Left lobe of liver (tissue), 2 donors: ENCODE data around the gene PMEPA1. TPM values are rescaled to one million over a fixed set of nuclear protein-coding genes. Genes with fewer than 3 reads are reported as not detected.

ENCODE experiments used
- ATAC-seq: fragments of 200-7000 bp; cut with Tn5 transposase; one replicate; pipeline ENCODE4 v1.9.1; 2020; ENCODE audit warnings: mild to moderate bottlenecking, moderate library complexity
- DNase-seq: peaks from one replicate; pipeline ENCODE4 v3.0.0-alpha.2; 2020; ENCODE audit warnings: low spot score
- total RNA-seq: library from RNA; stranded (reverse); gene quantifications from one replicate; pipeline ENCODE4 v1.2.1, GENCODE V29; 2021
- donor health status: DM: no; HTN: no; CAD: no; lungs with moderate emphysema.
- donor health status: DM: no; HTN: yes; CAD: no.

The PMEPA1 gene
- total RNA-seq, 1 donor from 2014 or later, result 5.2 TPM

DNA sequence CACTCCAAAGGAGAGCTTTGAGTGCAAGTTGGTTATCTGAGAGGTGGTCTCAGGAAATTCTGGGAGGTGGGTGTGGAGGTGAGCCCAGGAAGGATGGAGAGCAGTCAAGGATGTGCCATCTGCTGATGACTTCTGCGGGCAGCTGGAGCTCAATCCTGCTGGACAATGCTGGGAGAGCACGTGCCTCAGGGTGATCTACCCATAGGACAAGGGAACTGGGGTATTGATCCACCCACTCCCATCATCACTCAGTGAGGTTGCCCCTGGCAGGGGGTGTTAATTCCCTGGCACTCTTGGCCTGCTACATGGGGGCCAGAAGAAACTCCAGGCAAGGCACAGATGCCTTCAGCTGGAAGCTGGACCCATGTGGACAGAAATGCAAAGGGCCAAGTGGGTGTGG is 82.5 kb downstream of the PMEPA1 start:
- ATAC-seq, result no peak
- no peak for DNase-seq

DNA sequence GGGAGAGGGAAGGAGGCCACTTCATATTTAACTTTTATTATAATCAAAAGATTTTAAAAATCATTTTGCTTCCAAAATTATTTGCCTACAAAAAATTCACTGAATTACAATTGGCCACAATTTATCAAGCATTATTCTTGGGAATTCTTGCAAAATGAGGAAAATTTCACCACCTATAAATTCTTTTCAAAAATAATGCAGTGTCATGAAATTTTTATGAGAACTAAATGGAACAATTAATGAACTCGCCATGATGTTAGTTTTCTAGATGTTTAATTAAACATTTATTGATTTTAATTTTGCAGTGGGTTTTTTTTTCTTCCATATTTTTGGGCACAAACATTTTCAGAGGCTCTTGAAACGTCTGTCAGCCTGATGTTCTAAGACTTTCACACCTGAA is 83.8 kb downstream of the PMEPA1 start:
- no peak for DNase-seq
- no peak for ATAC-seq

- no peak for ATAC-seq
- DNase-seq, result peak; percentile 26
Observed at GRCh38 chr20:57625181-57625958, 84.4 kb downstream of the PMEPA1 start.

DNA sequence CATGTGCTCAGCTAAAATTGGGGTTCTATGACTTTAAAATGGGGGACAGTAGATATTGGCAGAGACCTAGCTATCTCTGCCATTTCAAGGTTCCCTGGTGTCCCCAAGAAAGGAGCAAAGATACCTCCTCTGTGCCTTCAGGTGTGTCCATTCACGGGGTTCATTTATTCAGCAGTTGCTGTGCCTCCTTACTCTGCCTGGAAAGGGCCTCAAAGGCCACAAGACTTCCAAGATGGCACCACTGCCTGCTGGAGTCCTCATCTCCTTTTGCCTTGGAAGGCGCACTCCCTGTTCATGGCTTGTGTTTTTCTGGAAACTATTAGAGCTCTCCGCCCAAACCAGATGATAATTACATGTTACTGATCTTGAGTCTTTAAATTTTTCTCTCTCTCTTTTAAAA is 85.7 kb downstream of the PMEPA1 start:
- DNase-seq (peak; percentile 26), ATAC-seq (no peak)

DNA sequence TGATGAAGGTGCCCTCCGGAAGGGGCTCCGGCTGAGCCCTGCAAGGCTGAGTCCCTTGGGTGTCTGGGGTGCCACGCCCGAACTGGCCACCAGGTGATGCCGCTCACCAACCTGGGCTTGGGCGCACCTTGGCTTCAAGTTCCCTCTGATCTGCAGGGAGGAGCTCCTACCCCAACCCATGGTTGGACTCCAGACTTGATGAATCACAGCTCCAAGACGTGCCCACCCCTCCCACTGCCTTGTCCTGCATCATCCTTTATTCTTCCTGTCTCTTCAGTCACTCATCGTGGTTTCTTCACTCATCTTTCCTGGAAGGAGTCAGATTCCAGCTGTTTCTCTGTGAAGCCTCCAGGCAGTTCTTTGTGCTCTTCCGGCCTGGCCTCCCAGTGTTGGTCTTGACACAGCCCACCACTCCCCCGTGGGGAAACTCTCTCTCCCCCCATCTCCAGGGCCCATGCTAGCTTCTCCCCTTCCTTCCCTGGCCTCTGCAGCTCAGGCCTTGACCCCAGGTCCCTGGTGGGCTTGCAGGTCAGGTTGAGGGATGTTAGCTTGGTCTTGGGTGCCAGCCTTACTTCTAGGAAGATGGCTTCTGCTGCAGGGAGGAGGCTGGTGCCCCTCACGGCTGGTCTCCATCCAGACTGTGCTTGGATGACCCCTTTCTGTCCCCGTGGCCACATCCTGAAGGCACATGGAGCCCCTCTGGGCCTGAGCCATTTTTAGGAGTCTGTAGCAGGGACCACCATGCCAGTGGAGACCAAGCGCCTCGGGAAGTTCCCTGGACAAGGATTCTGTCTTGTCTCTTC is 87.0 kb downstream of the PMEPA1 start:
- DNase-seq, result peak; percentile 36

DNA sequence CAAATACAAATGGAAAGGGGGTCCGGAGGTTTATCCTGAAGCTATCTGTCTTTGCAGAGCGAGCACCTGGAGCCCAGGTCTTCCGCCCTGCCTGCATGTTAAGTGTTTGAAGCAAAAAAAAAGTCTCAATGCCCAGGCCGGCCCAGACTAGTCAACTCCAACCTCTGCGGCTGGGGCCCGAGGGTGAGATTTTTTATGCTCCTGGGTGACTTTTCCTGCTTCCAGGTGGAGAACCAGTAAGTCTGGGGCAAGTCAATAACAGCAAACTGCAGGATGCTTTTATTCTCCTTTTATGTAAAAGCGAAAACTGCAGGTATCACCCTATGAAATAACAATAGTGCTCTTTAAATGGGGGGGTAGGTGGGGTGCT is 87.6 kb downstream of the PMEPA1 start:
- DNase-seq, result no peak
- no peak for ATAC-seq

More for the DNA sequence above, 87.0 kb downstream of the PMEPA1 start:
- peak; percentile 78 for ATAC-seq

- no peak for DNase-seq
Observed at GRCh38 chr20:57621421-57622200, 88.2 kb downstream of the PMEPA1 start.

GRCh38 chr20:57620999-57621398 is 88.8 kb downstream of the PMEPA1 start:
- ATAC-seq, result no peak
- DNase-seq, result no peak

More at GRCh38 chr20:57621421-57622200, 88.2 kb downstream of the PMEPA1 start:
- ATAC-seq, result no peak

GRCh38 chr20:57620274-57620990 is 89.4 kb downstream of the PMEPA1 start, which contains the start of gene ZBP1:
ZBP1 (minus strand) TSS chr20:57620426; CDS start chr20:57620295, 131 bp downstream.
- no peak for DNase-seq
- ATAC-seq, result no peak

GRCh38 chr20:57619051-57619831 is 90.6 kb downstream of the PMEPA1 start:
- ATAC-seq (peak; percentile 53), DNase-seq (peak; percentile 52)

GRCh38 chr20:57618764-57619050 is 91.1 kb downstream of the PMEPA1 start:
- DNase-seq, result no peak

GRCh38 chr20:57618091-57618763 is 91.6 kb downstream of the PMEPA1 start:
- ATAC-seq (no peak), DNase-seq (peak; percentile 43)

More at GRCh38 chr20:57618764-57619050, 91.1 kb downstream of the PMEPA1 start:
- ATAC-seq, result no peak

DNA sequence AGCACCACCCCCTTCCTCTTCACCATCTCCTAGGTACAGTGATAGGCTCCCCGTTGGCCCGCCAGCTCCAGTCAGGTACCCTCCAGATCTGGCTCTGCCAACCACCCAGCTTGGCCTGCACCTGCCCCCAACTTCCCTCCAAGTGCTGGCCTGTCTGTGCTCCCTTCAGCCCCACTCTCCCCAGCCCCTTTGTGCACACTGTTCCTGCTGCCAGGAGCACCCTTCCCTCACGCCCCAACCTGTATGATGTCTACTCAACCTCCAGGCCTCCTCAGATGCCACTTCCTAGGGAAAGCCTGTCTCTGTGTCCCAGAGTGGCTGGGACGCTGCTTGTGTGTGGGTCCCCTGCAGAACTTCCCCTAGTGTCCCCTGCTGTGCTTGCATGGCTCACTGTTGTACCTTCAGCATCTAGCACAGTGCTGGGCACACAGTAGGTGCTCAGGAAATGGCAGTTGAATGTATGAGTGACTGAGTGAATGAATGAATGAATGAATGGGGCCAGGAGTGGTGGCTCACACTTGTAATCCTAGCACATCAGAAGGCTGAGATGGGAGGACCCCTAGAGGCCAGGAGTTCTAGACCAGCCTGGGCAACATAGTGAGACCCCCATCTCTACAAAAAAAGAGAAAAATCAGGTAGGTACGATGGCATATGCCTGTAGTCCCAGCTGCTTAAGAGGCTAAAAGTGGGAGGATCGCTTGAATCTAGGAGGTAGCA is 92.6 kb downstream of the PMEPA1 start:
- DNase-seq, result peak; percentile 30
- ATAC-seq, result no peak

GRCh38 chr20:57616143-57616951 is 93.5 kb downstream of the PMEPA1 start:
- peak; percentile 30 for DNase-seq
- ATAC-seq, result no peak

DNA sequence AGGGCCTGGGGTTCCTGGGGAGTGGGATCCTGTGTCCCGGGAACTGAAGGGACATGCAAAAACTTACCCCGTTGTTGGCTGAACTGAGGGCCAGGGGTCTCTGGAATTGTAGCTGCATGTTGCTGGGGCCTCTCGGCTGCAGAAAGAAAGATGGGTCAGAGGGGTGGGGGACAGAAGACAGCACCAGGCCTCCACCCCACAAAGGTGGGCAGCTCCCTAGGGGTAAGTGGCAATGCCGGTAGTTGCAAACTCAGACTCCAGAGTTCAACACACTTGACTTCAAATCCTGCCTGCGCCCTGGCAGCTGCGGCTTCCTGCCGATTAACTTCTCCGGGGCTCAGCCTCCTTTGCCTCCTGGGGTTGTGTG is 94.4 kb downstream of the PMEPA1 start:
- DNase-seq, result peak; percentile 33
- ATAC-seq, result no peak

DNA sequence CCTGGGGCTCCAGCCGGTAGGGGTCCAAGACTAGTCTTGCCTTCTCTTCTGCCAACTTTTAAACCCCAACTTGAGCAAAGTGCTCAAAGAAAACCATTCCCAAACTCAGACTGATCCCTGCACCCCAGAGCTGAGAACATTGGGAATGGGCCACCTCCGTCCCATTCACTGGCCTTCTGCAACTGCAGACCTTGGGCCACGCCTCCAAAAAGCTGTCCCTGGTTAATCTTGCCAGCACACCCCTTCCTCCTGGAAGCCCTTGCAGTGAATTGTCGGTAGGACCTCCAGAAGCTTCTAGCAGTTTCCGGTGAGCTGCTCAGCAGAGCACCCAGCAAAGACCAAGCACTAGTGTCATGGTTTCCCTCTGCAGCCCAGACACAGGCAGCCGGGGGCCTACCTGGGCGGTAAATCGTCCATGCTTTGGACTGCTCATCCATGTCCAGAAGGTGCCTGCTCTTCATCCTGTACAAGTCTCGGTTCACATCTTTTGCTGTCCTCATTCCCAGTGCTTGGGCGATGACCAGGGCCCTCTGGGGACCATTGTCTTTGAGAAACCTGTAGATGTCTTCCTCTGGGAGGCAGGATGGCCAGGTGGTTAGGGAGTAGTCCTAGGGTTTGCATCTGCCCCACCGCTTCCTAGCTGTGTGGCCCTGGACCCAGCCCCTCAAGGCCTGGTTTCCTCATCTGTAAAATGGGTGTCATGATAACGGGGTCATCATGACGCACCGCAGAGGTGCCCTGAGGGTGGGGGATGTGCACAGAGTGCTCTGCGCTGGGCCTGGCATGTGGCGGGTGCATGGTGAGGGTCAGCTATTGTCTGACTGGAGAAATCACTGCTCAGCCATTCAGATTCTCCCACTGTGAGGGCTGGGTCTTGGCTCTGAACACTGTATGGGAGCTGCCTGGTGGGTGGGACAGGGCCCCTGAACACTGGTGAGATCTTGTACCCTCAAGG is 95.0 kb downstream of the PMEPA1 start:
- peak; percentile 34 for DNase-seq
- no peak for ATAC-seq

DNA sequence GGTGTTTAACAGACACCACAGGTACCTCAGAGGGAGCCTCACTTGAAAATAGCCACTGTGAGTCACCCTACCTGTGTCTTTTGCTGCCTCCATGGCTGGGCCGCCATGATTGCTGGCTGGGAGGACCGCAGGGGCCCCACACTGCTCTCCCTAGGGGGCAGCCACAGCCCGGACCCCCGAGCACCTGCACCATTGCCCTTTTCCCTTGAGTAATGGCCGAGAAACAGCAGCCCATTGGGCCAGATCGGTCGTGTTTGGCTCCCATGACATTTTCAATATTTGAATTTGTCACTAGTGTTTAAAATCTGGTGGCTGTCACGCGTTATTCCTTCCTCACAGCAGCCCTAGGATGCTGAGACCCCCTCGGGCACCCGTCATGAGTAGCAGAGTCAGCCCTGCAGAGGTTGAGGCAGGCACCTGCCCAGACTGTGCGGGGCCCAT is 96.3 kb downstream of the PMEPA1 start:
- ATAC-seq, result no peak
- peak; percentile 26 for DNase-seq
